Kidney tubule cell (primary cell): ENCODE measurements around the gene DIRAS2.
"Not testable (repeated sequence)": the region's sequence is repeated elsewhere in the genome, so short reads cannot be mapped to it uniquely, and the experiment has no call there.

Experiments used
- DNase-seq: peaks from one replicate; pipeline ENCODE4 v3.0.0-alpha.2; 2018; ENCODE audit warnings: low spot score

DIRAS2 gene

DNA sequence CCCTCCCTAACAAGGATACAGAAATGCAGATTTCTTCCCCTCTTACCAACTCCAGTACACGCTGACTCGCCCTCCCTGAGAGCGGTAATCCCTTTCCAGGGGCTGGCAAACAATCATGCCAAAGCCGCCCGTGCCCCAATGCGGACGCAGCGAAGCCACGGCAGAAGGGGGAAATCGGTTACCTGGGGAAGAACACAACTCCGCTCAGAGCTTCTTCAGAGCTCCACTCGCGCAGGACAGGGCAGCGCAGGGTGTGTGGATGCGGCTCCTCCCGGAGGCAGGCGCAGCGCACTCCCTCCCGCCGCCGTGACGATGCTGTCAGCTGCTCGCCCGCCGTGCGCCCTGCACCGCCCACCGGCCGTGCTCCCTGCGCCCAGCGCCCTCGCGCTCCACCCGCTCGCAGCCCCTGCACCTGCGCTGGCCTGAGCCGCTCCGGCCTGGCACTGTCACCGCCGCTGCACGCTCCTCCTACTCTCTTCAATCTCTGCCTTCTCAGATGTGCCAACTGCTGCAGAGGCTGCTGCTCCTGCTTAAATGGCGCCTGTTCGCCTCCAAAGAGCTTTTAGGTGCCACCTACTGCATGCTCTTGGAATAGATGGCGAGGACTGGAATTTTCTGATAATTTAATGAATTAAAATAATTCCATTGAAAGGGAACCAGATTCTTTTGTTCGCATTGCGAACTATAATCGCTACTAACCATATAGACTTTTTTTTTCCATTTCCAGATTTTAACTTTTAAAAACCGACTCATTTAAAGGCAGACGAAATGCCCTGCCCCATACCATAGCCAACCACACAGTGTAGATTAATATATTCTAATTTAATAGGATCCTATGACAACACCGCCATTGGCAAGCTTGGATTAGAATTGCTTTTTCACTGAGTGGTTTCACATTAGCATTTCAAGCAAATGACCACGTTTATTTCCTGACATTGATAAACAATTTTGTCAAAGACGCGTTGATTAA is at the start of gene DIRAS2:
TSS of gene DIRAS2 (minus strand) at position 255 of the 970 bp plus-strand sequence. CDS start 28,997 bp downstream, outside the sequence.
- peak; percentile 92 for DNase-seq

- DNase-seq = no peak
These were observed 42.1 kb upstream of the DIRAS2 start for GRCh38 chr9:90684736-90685135.

DNA sequence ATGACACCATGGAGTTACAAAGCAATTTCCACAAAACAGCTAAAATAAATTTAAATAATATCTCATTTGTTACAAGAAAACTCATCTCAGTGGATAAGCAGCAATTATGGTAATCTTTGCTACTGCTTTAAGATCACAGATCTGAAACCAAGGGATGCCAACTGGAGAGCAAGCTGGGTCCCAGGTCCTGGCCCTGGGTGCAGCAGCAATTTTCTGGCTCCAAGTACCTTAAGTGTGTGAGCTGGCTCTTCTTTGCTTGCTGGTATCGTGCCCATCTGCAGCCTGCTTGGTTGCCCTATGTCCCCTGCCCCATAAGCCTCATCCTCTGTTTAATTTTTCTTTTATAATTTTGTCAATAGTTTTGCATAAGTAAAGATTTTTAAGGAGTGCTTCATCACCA is 41.5 kb upstream of the DIRAS2 start:
- no peak for DNase-seq

DNA sequence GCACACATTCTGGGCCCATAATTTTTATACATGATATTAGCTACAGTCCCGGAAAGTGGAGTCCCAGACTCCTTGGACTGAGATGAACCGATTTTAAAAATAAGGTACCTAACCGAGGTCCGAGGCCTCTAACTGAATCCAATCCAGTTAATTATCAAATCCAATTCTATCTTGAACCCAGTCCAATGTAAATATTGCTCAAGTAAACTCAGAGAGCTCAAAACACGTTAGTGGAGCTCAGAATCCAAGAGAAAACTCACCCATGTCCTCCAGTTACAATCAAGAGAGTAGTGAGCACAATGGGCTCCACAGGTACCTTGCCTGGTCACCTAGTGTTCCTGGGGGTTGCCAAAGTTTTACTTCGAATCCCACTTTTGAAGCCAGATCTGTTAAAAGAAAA is 37.9 kb upstream of the DIRAS2 start:
- no peak for DNase-seq

- DNase-seq = no peak
These were observed 22.4 kb upstream of the DIRAS2 start for GRCh38 chr9:90665072-90665471.

DNA sequence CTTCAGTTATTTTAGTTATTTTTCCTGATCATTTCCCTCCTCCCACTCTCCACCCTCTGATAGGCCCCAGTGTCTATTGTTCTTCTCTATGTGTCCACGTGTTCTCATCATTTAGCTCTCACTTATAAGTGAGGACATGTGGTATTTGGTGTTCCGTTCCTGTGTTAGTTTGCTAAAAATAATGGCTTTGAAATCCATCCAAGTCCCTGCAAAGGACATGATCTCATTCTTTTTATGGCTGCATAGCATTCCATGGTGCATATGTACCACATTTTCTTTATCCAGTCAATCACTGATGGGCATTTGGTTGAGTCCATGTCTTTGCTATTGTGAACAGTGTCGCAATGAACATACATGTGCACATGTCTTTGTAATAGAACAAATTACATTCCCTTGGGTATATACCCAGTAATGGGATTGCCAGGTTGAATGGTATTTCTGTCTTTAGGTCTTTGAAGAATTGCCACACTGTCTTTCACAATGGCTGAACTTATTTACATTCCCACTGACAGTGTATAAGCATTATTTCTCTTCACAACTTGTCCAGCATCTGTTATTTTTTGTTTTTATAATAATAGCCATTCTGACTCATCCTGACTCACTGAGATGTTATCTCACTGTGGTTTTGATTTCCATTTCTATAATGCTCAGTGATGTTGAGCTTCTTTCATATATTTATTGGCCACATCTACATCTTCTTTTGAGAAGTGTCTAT is 17.2 kb upstream of the DIRAS2 start:
- DNase-seq = peak; percentile 38

DNA sequence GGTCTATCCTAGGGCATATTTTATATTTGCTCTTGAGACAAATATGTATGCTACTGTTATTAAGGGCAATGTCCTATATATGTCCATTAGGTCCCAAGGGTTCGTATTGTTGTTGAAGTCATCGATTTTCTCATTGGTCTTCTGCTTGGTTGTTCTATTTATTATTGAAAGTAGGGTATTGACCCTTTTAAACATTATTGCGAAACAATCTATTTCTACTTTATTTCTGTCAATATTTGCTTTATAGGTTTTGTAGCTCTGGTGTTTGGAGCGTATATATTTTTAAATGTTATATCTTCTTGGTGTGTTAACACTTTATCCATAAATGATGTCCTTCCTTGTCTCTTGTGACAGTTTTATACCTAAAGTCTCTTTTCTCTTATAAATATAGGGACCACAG is 16.2 kb upstream of the DIRAS2 start:
- DNase-seq = no peak

DNA sequence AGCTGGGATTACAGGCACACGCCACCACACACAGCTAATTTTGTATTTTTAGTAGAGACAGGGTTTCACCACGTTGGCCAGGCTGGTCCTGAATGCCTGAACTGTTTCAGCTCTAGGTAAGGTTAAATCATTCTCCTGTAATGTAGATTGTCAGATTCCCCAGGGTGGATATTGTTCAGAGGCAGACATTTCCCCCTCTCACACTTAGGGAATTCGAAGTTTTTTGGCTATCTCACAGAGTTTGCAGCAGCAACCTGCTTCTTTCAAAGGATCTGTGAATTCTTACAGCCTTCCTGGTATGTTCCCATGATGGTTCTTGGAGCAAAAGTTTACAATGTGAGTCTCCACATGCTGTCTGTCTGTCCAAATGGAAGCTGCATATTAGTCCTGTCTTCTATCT is 15.6 kb upstream of the DIRAS2 start:
- no peak for DNase-seq

DNA sequence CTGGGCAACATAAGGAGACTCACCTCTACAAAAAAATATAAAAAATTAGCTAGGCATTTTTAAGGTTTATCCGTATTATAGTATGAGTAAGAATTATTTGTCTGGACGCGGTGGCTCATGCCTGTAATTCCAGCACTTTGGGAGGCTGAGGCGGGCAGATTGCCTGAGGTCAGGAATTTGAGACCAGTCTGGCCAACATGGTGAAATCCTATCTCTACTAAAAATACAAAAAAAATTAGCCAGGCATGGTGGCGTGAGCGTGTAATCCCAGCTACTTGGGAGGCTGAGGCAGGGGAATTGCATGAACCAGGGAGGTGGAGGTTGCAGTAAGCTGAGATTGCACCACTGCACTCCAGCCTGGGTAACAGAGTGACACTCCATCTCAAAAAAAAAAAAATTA is 14.3 kb upstream of the DIRAS2 start:
- DNase-seq = not testable (repeated sequence)

GRCh38 chr9:90651246-90651645 is 8.6 kb upstream of the DIRAS2 start:
- no peak for DNase-seq

DNA sequence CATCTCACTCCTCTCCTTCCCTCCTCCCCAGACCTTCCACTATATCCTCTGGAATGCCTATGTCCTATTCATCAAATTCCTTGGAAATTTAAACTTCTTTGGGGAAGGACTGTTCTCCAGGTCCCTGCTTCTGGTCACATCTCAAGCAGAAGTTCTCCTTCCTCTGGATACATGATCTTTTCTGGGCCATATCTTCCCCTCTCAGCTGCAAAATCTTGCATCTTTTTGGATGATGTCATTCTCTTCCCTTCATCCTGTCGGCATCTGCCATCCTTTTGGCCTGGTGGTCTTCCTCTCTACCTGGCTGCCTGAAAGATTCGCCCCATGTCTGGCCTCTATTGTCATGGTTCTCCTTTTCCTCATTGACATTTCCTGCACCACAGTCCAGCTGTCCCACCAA is 5.2 kb upstream of the DIRAS2 start:
- DNase-seq = no peak

GRCh38 chr9:90645721-90646120 is 3.1 kb upstream of the DIRAS2 start:
- DNase-seq = no peak

DNA sequence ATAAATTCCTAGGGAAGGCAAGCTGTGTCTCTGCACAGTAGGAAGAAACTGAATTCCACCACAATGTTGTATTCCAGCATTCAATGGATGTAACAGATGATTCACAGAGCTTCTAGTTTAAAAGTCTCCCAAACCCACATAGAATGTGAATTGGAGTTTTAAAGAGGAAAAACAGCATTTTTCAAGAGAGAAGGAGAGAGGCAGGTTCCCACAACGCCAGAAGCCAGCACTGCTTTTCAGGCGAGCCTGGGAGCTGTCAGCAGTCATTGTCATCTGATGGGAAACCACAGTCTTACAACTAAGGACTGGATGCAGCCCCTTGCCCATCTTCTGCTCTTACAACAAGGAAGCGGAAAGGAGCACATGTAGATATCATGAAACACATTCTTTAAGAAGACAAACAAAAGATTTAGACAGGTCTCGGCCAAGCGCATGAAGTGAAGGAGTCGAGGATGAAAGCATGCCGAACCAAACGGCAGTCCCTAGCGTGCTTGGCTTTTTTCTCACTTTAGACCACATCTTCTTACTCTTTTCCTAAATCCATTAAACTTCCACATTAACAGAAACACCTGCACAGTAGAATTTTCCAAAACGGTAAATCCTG is 638 bp downstream of the DIRAS2 start:
- DNase-seq = peak; percentile 18

DNA sequence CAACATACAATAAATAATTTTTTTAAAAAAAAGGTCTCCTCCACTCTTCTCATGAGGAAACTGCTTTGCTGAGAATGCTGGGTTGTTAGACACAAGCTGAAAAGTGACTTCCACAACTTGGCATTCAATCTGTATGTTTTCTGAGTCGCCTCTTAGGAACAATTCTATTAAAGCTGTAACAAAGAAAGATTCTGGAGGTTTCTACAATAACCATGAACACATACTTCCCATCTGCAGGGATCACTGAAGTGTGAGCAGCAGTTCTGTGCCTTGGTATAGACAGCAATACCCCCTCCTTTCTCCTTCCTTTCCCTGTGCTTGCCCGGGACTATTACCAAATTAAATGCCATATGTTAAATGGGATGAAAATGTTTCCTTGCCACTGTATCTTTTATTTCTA is 1.5 kb downstream of the DIRAS2 start:
- DNase-seq = no peak

DNA sequence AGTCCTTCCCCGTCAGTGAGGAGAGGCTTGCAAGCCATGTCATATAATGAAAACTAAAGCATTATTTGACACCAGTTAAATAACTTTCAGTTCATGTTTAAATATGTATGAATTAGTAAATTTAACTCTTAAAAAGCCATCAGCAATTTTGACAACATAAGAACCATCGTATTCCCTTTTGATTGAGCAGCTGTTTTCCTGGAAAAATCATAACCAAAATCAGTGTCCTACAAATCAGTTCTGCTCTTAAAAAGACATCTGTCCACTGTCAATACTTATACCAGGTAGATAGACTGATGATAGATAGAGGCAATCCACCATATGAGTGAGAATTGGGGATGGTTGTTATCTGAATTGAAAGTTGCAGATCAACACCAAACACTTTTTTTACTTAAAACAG is 2.3 kb downstream of the DIRAS2 start:
- DNase-seq = no peak

- no peak for DNase-seq
These were observed 5.0 kb downstream of the DIRAS2 start for GRCh38 chr9:90637626-90638025.

- DNase-seq = no peak
These were observed 9.9 kb downstream of the DIRAS2 start for GRCh38 chr9:90632647-90633207.

- DNase-seq = no peak
These were observed 10.7 kb downstream of the DIRAS2 start for GRCh38 chr9:90631964-90632363.

DNA sequence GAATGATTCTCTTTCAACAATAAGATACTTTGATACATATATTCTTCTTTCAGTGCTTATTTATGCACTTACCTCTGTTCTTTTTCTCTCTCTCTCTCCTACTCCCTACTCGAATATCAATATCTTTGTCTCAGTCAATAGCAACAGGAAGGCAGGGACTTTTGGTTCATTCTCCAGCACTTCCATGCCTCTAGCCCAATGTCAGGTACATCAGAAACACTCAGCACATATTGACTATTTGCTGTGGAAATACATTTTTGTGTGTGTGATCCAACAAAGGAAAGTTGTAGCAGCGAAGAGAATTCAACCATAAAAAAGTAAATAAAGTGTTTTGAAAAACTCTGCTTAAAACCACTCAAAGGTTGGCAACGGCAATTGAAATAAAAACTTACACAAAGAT is 12.6 kb downstream of the DIRAS2 start:
- DNase-seq = no peak

GRCh38 chr9:90629354-90629753 is 13.3 kb downstream of the DIRAS2 start:
- DNase-seq = no peak

DNA sequence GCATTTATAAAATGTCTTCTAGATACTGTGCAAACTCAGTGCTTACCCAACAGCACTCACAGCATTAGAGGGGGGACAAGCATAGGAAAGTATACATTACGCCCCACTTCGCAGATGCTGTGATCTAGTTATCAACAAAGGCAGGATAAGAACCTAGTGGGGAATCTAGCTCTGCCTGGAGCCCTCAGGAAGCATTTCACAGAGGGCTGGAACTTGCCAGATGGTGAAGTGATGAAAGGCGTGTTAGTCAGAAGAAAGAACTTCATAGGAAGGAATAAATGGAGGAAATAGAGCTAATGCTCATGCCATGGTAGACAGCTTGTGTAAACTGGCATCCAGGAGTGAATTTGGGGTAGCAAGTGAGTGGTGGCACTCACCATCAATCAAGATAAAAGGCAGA is 25.8 kb downstream of the DIRAS2 start:
- no peak for DNase-seq

GRCh38 chr9:90613502-90613901 is 29.1 kb downstream of the DIRAS2 start:
- DNase-seq = no peak
